ENCODE measurements around the gene EPS8L3.
"Not testable (repeated sequence)": the region's sequence is repeated elsewhere in the genome, so short reads cannot be mapped to it uniquely, and the experiment has no call there.

Gene EPS8L3

GRCh38 chr1:109756848-109757521, 6.7 kb downstream of the EPS8L3 start:
- Mint-ChIP-seq H3K4me1 (no peaks in the 10 kb centered on the region), H3K36me3 (no peaks in the 10 kb centered on the region), H3K27ac (no peak overlapping the region), H3K9me3 (no peaks in the 10 kb centered on the region), H3K4me3 (no peak overlapping the region), H3K27me3 (peaks cover under 1 to 8% of the 10 kb centered on the region in 2 donors)
- ATAC-seq (replicated peaks) = no peak
- DNase-seq = no peak

- peaks cover 7 to 14% of the 10 kb centered on the region in 2 donors for H3K27me3 Mint-ChIP-seq
- not testable (repeated sequence) for H3K27ac Mint-ChIP-seq; H3K4me3 Mint-ChIP-seq; H3K36me3 Mint-ChIP-seq; ATAC-seq (replicated peaks); H3K4me1 Mint-ChIP-seq; DNase-seq; H3K9me3 Mint-ChIP-seq
Observed at GRCh38 chr1:109756325-109756724, 7.4 kb downstream of the EPS8L3 start.

GRCh38 chr1:109754738-109755137, 9.0 kb downstream of the EPS8L3 start:
- DNase-seq (no peak), ATAC-seq (replicated peaks) (no peak)
- Mint-ChIP-seq H3K4me3 (no peak overlapping the region), H3K27ac (no peak overlapping the region), H3K9me3 (no peaks in the 10 kb centered on the region), H3K36me3 (no peaks in the 10 kb centered on the region), H3K27me3 (peaks cover 19 to 25% of the 10 kb centered on the region in 2 donors), H3K4me1 (no peaks in the 10 kb centered on the region)

DNA sequence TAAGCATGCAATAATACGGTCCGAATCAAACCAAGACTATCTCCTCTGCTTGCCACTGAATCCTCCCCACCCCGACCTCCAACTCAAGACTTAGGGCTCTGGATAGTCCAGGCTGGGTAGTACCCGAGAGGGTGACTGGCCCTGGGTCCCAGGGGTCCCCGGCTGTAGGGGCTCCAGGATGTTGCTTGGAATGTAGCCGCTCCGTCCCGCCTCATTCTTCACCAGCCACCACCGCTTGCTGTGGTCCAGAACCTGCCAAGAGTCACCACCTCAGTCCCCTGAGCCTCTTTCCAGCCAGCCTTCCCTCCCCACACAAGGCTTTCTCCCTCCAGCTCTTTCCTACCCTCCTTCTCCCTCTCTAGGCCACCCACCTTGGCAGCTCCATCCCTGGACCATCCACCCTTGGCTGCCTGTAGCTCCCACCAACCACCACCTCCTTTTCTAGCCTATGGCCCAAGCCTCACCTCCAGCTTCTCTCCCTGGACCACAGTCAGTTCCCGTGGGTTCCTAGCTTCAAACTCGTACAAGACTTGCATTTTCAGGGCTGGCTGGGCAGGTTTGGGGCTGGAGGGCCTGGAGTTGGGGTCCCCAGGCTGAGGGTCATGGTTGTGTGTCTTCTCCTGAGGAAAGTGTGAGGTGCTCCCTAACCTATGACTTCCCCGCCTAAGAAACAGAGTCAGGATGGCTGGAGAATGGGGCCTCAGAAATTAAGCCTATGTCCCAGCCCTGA, 12.0 kb downstream of the EPS8L3 start:
- H3K4me3 Mint-ChIP-seq = no peak overlapping the region

DNA sequence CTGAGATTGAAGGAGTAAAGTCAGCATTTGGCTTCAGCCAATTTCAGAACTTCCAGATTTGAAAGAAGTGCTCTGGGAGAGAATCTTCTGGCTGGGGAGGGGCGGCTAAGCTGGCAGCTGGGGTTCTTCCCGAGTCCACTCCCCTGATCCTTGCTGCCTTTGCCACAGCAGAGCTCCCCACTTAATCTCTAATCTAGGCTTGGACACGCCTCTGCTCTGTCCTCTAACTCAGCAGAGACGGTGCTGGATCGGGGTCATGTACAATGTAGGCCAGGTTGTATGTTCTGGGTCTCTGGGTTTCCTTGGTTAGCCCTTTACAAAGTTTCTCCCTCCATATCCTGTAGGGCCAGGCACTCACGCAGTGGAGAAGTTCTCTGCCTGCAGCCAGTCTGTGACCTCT, 12.8 kb downstream of the EPS8L3 start:
- Mint-ChIP-seq H3K27me3 (peaks cover 42 to 45% of the 10 kb centered on the region in 2 donors), H3K27ac (no peak overlapping the region), H3K9me3 (peaks cover 0 to 4% of the 10 kb centered on the region in 2 donors), H3K36me3 (peaks cover 0 to 4% of the 10 kb centered on the region in 2 donors), H3K4me3 (no peak overlapping the region), H3K4me1 (no peaks in the 10 kb centered on the region)
- ATAC-seq (replicated peaks) (no peak), DNase-seq (no peak)

More for the DNA sequence above, 12.0 kb downstream of the EPS8L3 start:
- Mint-ChIP-seq H3K4me1 (no peaks in the 10 kb centered on the region), H3K9me3 (peaks cover 0 to 4% of the 10 kb centered on the region in 2 donors), H3K27ac (no peak overlapping the region), H3K27me3 (peaks cover 42% of the 10 kb centered on the region in 2 donors), H3K36me3 (peaks cover 0 to 4% of the 10 kb centered on the region in 2 donors)
- ATAC-seq (replicated peaks) (no peak), DNase-seq (no peak)

GRCh38 chr1:109750241-109750882, 13.4 kb downstream of the EPS8L3 start:
- Mint-ChIP-seq H3K9me3 (peaks cover 0 to 4% of the 10 kb centered on the region in 2 donors), H3K4me3 (no peak overlapping the region), H3K4me1 (no peaks in the 10 kb centered on the region), H3K27ac (no peak overlapping the region), H3K27me3 (peaks cover 43 to 49% of the 10 kb centered on the region in 2 donors), H3K36me3 (peaks cover 0 to 4% of the 10 kb centered on the region in 2 donors)
- ATAC-seq (replicated peaks) (no peak), DNase-seq (no peak)

DNA sequence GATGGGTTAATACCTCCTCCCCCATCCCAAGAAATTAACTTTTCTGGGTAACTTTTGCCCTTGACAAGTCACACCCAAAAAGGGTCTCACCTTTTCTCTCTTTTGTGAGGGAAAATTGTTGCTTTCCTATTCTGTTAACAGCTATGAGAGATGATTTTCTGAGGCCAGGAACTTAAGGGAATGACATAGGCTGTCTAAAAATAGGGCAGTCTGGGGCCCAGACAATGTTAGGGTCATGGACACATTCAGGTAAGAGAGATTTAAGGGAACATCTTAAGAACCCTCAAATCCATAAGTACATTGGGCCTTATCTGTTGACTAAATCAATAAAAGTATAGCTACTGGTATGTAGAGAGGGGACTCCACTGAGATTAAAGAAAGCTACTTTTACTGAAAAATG, 14.5 kb downstream of the EPS8L3 start:
- H3K4me3 Mint-ChIP-seq = no peak overlapping the region
- no peak overlapping the region for H3K27ac Mint-ChIP-seq
- H3K9me3 Mint-ChIP-seq = peaks cover 0 to 4% of the 10 kb centered on the region in 2 donors
- ATAC-seq (replicated peaks) (no peak), DNase-seq (no peak)
- peaks cover 0 to 4% of the 10 kb centered on the region in 2 donors for H3K36me3 Mint-ChIP-seq
- H3K4me1 Mint-ChIP-seq = no peaks in the 10 kb centered on the region
- H3K27me3 Mint-ChIP-seq = peaks cover 49 to 54% of the 10 kb centered on the region in 2 donors

DNA sequence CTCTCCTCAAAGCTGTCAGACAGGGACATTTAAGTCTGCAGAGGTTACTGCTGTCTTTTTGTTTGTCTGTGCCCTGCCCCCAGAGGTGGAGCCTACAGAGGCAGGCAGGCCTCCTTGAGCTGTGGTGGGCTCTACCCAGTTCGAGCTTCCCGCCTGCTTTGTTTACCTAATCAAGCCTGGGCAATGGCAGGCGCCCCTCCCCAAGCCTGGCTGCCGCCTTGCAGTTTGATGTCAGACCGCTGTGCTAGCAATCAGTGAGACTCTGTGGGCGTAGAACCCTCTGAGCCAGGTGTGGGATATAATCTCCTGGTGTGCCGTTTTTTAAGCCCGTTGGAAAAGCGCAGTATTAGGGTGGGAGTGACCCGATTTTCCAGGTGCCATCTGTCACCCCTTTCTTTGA, 15.4 kb downstream of the EPS8L3 start:
- not testable (repeated sequence) for H3K27ac Mint-ChIP-seq; H3K9me3 Mint-ChIP-seq; H3K4me1 Mint-ChIP-seq; DNase-seq; H3K36me3 Mint-ChIP-seq; ATAC-seq (replicated peaks); H3K4me3 Mint-ChIP-seq
- peaks cover 49 to 54% of the 10 kb centered on the region in 2 donors for H3K27me3 Mint-ChIP-seq

- ATAC-seq (replicated peaks) = peak; percentile 19 to 36
Observed at GRCh38 chr1:109740615-109741373, 22.9 kb downstream of the EPS8L3 start, which contains the start of gene GSTM3. TSS of gene GSTM3 (minus strand) at chr1:109741038. CDS start at chr1:109740287, 751 bp downstream.

DNA sequence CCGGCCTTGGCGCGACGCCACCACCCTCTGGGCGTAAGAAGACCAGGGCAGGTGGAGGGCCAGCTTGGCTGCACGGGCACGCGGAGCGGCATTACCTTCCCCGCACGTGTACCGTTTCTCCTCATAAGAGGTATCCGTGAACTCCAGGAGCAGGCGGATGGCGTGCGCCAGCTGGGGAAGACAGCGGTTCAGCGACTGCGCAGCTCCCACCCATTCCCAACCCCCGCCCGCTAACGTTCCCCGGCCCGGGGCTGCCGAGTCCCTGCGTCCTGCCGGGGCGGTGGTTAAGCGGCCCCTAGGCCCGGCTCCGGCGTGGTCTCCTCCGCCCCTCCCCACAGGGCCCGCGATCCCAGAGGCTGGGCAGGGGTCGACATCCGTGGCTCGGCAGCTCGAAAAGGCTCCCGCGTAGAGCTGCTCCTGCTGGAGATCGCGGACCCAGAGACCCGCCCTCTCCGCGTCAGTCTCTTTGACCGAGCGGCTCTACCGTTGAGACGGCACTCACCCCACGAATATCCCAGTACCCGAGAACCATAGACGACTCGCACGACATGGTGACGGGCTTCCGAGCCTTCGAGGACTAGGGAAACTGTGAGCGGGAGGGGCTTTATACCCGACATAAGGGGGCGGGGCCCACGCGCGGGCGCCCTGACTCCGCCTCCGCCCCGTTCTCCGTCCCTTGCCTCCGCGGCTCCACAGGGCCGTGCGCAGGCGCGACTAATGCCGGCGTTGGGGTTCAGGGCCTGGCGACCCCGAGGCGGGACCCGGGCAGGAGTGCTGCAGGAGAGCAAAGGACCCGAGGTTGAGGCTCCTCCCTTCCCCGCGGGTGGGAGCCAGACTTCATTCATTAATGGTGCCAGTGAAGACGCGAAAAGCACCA, 23.7 kb downstream of the EPS8L3 start:
- Mint-ChIP-seq H3K4me1 (peaks cover 13 to 29% of the 10 kb centered on the region in 2 donors), H3K27me3 (peaks cover 36 to 54% of the 10 kb centered on the region in 2 donors), H3K9me3 (peaks cover 0 to 1% of the 10 kb centered on the region in 2 donors), H3K27ac (peak overlapping the region; percentile 86), H3K4me3 (peak overlapping the region; percentile 82 to 85), H3K36me3 (no peaks in the 10 kb centered on the region)
- ATAC-seq (replicated peaks) (peak; percentile 92 to 95), DNase-seq (peak; percentile 54)

More at GRCh38 chr1:109740615-109741373, 22.9 kb downstream of the EPS8L3 start, which contains the start of gene GSTM3:
- H3K27me3 Mint-ChIP-seq = peaks cover 41 to 61% of the 10 kb centered on the region in 2 donors
- peak within 1 kb of the TSS; percentile 82 to 85 for H3K4me3 Mint-ChIP-seq
- no peak for DNase-seq
- peaks cover 13 to 29% of the 10 kb centered on the region in 2 donors for H3K4me1 Mint-ChIP-seq
- peak within 1 kb of the TSS; percentile 86 for H3K27ac Mint-ChIP-seq
- H3K9me3 Mint-ChIP-seq = peaks cover 0 to 1% of the 10 kb centered on the region in 2 donors
- H3K36me3 Mint-ChIP-seq = no peaks in the 10 kb centered on the region

DNA sequence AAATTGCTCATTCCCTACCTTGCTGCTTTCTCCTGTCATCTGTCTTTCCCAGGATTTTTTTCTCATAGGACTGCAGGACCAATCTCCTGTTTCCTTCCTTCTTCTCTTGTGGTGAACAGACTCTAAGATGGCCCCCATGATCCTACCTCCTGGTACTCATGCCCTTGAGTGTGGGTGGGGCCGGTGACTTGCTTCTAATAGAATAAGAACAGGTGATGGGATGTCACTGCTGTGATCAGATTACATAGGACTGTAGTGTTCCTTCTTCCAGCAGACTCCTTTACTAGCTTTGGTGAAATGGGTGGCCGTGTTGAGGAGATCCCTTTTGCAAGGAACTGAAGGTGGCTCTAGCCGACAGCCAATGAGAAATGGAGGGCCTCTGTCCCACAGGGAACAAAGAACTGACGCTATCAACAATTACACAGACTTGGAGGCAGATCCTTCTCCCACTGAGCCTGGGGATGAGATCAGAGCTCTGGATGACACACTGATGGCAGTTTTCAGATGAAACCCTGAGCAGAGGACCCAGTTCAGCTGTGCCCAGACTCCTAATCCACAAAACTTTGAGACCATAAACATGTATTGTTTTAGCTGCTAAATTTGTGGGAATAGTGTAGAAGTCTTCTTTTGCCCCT, 30.4 kb downstream of the EPS8L3 start:
- Mint-ChIP-seq H3K36me3 (no peaks in the 10 kb centered on the region), H3K4me3 (no peak overlapping the region), H3K27me3 (peaks cover 17 to 20% of the 10 kb centered on the region in 2 donors), H3K9me3 (peaks cover 0 to 1% of the 10 kb centered on the region in 2 donors), H3K4me1 (no peaks in the 10 kb centered on the region), H3K27ac (no peak overlapping the region)
- DNase-seq = no peak
- ATAC-seq (replicated peaks) = no peak

DNA sequence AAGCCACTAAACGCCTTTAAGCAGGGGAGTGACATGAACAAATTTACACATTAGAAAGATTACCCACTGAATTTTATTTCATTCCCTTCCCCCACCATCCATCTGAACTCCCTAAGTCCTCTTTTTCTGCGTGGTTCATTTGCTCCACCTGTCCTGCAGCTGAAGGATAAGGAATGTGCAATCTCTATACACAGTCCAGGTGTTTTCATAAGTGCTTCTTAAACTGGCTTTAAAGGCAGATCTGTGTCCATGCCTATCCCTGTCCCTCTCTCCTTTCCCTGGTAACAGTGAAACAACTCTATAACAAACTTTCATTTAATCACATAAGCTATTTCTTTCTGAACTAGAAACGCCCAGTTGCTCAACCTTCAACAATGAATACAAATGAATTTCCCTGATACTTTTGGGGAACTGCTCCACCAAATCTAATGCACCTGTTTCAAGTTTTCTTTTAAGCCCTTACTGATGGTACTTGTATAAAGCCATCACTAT, 31.3 kb downstream of the EPS8L3 start:
- H3K27me3 Mint-ChIP-seq = peaks cover 9 to 11% of the 10 kb centered on the region in 2 donors
- H3K36me3 Mint-ChIP-seq = no peaks in the 10 kb centered on the region
- H3K27ac Mint-ChIP-seq = no peak overlapping the region
- peaks cover 0 to 1% of the 10 kb centered on the region in 2 donors for H3K9me3 Mint-ChIP-seq
- no peak for DNase-seq
- no peak overlapping the region for H3K4me3 Mint-ChIP-seq
- H3K4me1 Mint-ChIP-seq = no peaks in the 10 kb centered on the region
- ATAC-seq (replicated peaks) = no peak
